Chondrocyte (in vitro differentiated cells): ENCODE measurements around the gene RRM2. TPM values are rescaled to one million over a fixed set of nuclear protein-coding genes. Genes with fewer than 3 reads are reported as not detected.

ENCODE experiments used
- DNase-seq: peaks from one replicate; pipeline ENCODE4 v3.0.0; 2021; ENCODE audit warnings: mixed read lengths, low spot score
- H3K27ac Mint-ChIP-seq: one replicate; pipeline ENCODE4 v1.8.0; 2021; ENCODE audit warnings: mild to moderate bottlenecking, moderate library complexity, mixed read lengths; ENCODE audit not compliant: unreplicated experiment
- H3K27me3 Mint-ChIP-seq: 2 replicates; pipeline ENCODE4 v1.8.0; 2021; ENCODE audit warnings: low read depth, mixed read lengths
- H3K36me3 Mint-ChIP-seq: 2 replicates; pipeline ENCODE4 v1.8.0; 2021; ENCODE audit warnings: low read depth, mixed read lengths
- H3K4me1 Mint-ChIP-seq: 2 replicates; pipeline ENCODE4 v1.8.0; 2021; ENCODE audit warnings: low read depth, mild to moderate bottlenecking, mixed read lengths
- H3K4me3 Mint-ChIP-seq: one replicate; pipeline ENCODE4 v1.8.0; 2021; ENCODE audit warnings: mild to moderate bottlenecking, moderate library complexity, mixed read lengths; ENCODE audit not compliant: unreplicated experiment
- H3K9me3 Mint-ChIP-seq: 2 replicates; pipeline ENCODE4 v1.8.0; 2021; ENCODE audit warnings: low read depth, mixed read lengths
- total RNA-seq: library from RNA; stranded (reverse); gene quantifications from 3 replicates; pipeline ENCODE4 v1.2.1, GENCODE V29; 2021
- TF ChIP-seq, protein P1 (sequence below): fragments of 200-600 bp; sonication (generic); IDR thresholded peaks from 2 replicates; pipeline ENCODE4 v1.5.0; 2021; ENCODE audit warnings: antibody characterized with exemption, mild to moderate bottlenecking, moderate library complexity

The RRM2 gene
- total RNA-seq, 1 donor from 2014 or later, result 25.7 TPM

DNA sequence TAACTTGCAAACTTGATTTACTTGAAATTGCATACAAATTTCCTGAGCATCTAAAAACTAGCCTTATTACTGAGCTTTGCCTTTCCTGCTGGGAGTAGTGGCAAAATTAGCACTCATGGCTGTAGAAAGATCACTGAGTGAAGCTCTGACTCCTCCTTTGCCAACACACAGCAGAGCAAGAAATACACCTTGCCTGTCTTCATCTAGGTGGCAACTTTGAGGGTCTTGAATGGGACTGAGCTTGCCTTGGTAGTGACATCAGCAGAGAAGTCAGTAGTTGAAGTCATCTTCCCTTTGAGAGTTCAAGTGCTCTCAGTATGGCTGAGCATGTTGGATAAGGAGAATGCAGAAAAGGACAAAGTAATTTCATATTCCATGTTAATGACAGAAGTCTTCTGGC is 5.9 kb downstream of the RRM2 start:
- TF ChIP-seq, protein P1, sequence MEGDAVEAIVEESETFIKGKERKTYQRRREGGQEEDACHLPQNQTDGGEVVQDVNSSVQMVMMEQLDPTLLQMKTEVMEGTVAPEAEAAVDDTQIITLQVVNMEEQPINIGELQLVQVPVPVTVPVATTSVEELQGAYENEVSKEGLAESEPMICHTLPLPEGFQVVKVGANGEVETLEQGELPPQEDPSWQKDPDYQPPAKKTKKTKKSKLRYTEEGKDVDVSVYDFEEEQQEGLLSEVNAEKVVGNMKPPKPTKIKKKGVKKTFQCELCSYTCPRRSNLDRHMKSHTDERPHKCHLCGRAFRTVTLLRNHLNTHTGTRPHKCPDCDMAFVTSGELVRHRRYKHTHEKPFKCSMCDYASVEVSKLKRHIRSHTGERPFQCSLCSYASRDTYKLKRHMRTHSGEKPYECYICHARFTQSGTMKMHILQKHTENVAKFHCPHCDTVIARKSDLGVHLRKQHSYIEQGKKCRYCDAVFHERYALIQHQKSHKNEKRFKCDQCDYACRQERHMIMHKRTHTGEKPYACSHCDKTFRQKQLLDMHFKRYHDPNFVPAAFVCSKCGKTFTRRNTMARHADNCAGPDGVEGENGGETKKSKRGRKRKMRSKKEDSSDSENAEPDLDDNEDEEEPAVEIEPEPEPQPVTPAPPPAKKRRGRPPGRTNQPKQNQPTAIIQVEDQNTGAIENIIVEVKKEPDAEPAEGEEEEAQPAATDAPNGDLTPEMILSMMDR, result no peak
- no peak overlapping the region for H3K27ac Mint-ChIP-seq
- no peak overlapping the region for H3K4me3 Mint-ChIP-seq
- H3K36me3 Mint-ChIP-seq, result peaks cover 2% of the 10 kb centered on the region
- no peaks in the 10 kb centered on the region for H3K9me3 Mint-ChIP-seq
- no peaks in the 10 kb centered on the region for H3K27me3 Mint-ChIP-seq
- H3K4me1 Mint-ChIP-seq, result peaks cover 22% of the 10 kb centered on the region
- DNase-seq, result no peak

DNA sequence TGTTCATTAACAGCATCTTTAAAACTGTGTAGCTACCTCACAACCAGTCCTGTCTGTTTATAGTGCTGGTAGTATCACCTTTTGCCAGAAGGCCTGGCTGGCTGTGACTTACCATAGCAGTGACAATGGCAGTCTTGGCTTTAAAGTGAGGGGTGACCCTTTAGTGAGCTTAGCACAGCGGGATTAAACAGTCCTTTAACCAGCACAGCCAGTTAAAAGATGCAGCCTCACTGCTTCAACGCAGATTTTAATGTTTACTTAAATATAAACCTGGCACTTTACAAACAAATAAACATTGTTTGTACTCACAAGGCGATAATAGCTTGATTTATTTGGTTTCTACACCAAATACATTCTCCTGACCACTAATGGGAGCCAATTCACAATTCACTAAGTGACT is 7.0 kb downstream of the RRM2 start:
- no peaks in the 10 kb centered on the region for H3K9me3 Mint-ChIP-seq

DNA sequence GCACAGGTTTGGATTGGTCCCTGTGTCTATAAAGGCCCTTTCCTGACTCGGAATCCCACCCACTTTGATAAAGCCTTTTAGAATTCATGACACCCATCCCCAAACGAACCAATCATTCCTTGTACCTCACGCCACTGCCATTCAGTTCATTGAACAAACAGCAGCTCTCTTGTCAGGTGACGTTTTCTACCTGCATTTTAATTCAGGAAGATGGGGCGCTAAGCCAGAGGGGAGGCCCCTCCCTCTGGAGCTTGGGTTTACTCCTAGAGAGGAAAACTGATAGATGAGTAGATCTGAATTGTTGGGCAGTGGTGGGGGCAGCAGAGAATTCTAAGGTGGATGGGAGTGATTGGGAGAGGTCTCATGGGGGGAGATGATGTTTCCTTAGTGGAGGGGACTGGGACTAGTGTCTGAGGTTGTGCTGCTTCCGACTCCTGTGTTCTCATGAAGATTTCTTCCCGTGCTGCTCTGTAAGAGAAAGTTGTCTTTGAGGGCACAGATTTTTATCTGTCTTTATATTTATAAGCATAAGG is 9.6 kb downstream of the RRM2 start:
- H3K27ac Mint-ChIP-seq, result no peak overlapping the region
- TF ChIP-seq, protein P1, result no peak
- H3K4me1 Mint-ChIP-seq, result no peaks in the 10 kb centered on the region
- peaks cover 2% of the 10 kb centered on the region for H3K36me3 Mint-ChIP-seq
- DNase-seq, result no peak
- no peaks in the 10 kb centered on the region for H3K9me3 Mint-ChIP-seq
- no peaks in the 10 kb centered on the region for H3K27me3 Mint-ChIP-seq
- H3K4me3 Mint-ChIP-seq, result no peak overlapping the region

More for the DNA sequence above, 7.0 kb downstream of the RRM2 start:
- H3K27ac Mint-ChIP-seq, result no peak overlapping the region
- DNase-seq, result no peak
- H3K27me3 Mint-ChIP-seq, result no peaks in the 10 kb centered on the region
- TF ChIP-seq, protein P1, result no peak
- peaks cover 11% of the 10 kb centered on the region for H3K4me1 Mint-ChIP-seq
- peaks cover 2% of the 10 kb centered on the region for H3K36me3 Mint-ChIP-seq
- H3K4me3 Mint-ChIP-seq, result no peak overlapping the region

DNA sequence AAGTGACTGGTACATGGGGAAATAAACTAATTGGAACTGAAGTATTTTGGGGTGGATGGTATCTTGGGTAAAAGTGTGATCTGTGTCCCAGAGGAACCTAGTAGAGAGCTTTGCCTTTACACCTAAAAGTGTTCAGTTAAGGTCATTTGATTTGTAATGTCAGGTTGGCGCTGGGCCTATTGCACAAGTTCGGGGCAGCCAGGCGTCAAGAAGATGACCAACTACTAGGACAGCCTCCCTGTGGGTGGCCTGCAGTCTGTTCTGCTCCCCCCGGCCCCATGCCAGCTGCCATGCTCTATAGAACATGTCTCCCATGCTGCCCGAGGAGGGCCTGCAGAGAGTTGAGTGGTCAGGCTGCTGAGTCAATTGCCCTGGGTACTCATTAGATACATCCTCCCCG is 10.1 kb downstream of the RRM2 start:
- Mint-ChIP-seq H3K9me3 (no peaks in the 10 kb centered on the region), H3K36me3 (peaks cover 2% of the 10 kb centered on the region), H3K4me3 (no peak overlapping the region), H3K27ac (no peak overlapping the region), H3K27me3 (no peaks in the 10 kb centered on the region), H3K4me1 (no peaks in the 10 kb centered on the region)
- DNase-seq, result no peak
- TF ChIP-seq, protein P1, result no peak

DNA sequence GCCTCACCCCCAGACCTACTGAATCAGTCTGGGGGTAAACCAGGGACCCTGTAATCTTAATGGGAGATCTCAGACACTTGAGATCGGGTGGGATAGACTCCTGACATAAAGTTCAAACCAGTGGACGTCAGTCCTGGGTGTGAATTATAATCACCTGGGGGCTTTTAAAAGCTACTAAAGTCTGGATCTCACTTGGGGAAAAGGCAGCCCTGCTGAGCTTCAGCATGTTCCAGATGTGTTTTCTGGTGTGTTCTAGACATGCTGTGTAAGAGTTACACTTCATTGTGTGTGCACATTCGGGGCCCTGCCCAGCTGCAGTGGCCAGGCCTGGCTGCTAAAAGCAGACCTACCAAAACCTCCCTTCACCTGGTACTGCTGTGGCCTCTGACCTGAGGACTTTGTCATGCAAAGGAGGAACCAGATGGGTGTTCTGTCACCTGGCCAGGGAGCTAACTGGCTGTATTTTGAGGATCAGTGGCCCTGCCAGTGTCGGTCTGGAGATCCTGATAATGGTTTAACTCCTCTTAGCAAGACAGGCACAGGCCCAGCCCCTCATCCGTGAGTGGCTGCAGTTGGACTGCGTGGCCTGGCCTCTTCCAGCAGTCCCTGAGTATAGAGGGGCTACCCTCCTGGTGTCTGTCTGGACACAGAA is 10.6 kb downstream of the RRM2 start:
- Mint-ChIP-seq H3K9me3 (no peaks in the 10 kb centered on the region), H3K36me3 (peaks cover 2% of the 10 kb centered on the region), H3K4me3 (no peak overlapping the region), H3K4me1 (no peaks in the 10 kb centered on the region), H3K27me3 (no peaks in the 10 kb centered on the region), H3K27ac (no peak overlapping the region)
- TF ChIP-seq, protein P1, result no peak
- no peak for DNase-seq
